Hepatocyte (in vitro differentiated cells): ENCODE data around the gene ARHGEF12.

ENCODE experiments used
- CTCF ChIP-seq: fragments of 200-600 bp; sonication (generic); IDR thresholded peaks from 2 replicates; pipeline ENCODE4 v1.5.1; 2016; ENCODE audit warnings: antibody characterized with exemption, mild to moderate bottlenecking; ENCODE audit not compliant: poor library complexity
- EZH2 ChIP-seq: fragments of 200-600 bp; sonication (generic); IDR thresholded peaks from 2 replicates; pipeline ENCODE4 v1.6.1; 2016; ENCODE audit warnings: antibody characterized with exemption, mild to moderate bottlenecking, borderline replicate concordance
- EZH2phosphoT487 ChIP-seq: fragments of 200-600 bp; sonication (generic); IDR thresholded peaks from one replicate; pipeline ENCODE4 v1.6.1; 2018; ENCODE audit warnings: antibody characterized with exemption, mild to moderate bottlenecking, low read depth, moderate library complexity; ENCODE audit not compliant: unreplicated experiment, severe bottlenecking

DNA sequence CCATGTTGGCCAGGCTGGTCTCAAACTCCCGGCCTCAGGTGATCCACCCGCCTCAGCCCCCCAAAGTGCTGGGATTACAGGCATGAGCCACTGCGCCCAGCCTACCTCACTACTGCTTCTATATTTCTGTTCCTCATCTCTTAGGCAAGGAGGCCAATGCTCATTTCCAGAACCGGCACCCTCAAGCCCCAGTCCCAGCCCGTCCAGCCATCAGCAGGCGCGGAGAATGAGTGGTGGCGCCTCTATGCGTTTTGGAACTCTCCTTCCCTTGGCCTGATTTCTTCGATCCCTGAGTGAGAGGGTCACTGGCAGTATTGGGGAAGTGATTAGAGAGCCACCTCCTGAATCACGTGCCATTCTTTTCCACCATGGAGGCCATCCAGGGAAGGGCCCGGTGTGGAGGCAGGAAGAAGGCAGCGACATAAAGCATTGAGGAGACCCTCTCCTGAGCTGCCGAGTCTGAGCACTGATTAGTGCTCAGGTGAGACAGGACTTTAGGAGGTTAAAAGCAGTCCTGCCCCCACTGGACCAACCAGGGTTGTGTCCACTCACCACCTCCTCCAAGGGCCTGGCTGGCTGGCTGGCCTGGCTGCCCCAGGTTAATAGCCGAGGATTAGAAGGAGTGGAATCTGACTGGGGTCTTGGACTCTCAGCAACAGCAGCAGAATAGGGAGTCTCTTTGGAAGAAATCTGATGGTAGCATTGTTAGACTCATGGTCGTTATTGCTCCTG, 184.0 kb downstream of the ARHGEF12 start:
- TF ChIP-seq CTCF (no peak), EZH2 (no peak), EZH2phosphoT487 (no peak)
